Immature natural killer cell (primary cell): ENCODE results near the gene CUL4A. TPM values are rescaled to one million over a fixed set of nuclear protein-coding genes. Genes with fewer than 3 reads are reported as not detected.
A peak's percentile ranks its signal among the peaks of the same experiment; 100 is the strongest.
"Not testable (repeated sequence)": the region's sequence is repeated elsewhere in the genome, so short reads cannot be mapped to it uniquely, and the experiment has no call there.

Experiments
- DNase-seq, 3 donors: peaks; one replicate each; pipeline ENCODE4 v3.0.0; 2022; ENCODE audit warnings: mixed read lengths in 1 of 3
- H3K27ac Mint-ChIP-seq, 6 donors: one replicate each; pipeline ENCODE4 v1.8.0; 2020; ENCODE audit warnings: mixed read lengths in 6 of 6, mild to moderate bottlenecking in 5 of 6, inconsistent platforms in 4 of 6, moderate library complexity in 3 of 6
- H3K27me3 Mint-ChIP-seq, 3 donors: one replicate each; pipeline ENCODE4 v1.8.0; 2020 to 2021; ENCODE audit warnings: low read depth in 3 of 3, mild to moderate bottlenecking in 3 of 3, mixed read lengths in 3 of 3, moderate library complexity in 3 of 3, inconsistent platforms in 1 of 3
- H3K36me3 Mint-ChIP-seq, 3 donors: one replicate each; pipeline ENCODE4 v1.8.0; 2020; ENCODE audit warnings: mixed read lengths in 3 of 3, inconsistent platforms in 2 of 3, mild to moderate bottlenecking in 2 of 3
- H3K4me1 Mint-ChIP-seq, 2 donors: one replicate each; pipeline ENCODE4 v1.8.0; 2020; ENCODE audit warnings: inconsistent platforms in 2 of 2, mild to moderate bottlenecking in 2 of 2, mixed read lengths in 2 of 2, moderate library complexity in 1 of 2
- H3K4me3 Mint-ChIP-seq, 5 donors: one replicate each; pipeline ENCODE4 v1.8.0; 2020; ENCODE audit warnings: mild to moderate bottlenecking in 5 of 5, mixed read lengths in 5 of 5, inconsistent platforms in 3 of 5, moderate library complexity in 3 of 5
- H3K9me3 Mint-ChIP-seq, 6 donors: one replicate each; pipeline ENCODE4 v1.8.0; 2020; ENCODE audit warnings: mild to moderate bottlenecking in 6 of 6, mixed read lengths in 6 of 6, inconsistent platforms in 4 of 6, moderate library complexity in 3 of 6
- polyA plus RNA-seq, 3 donors: library from polyadenylated mRNA; unstranded; fragments of 300-500 nt; fragmentation: Illumina TruSeq; gene quantifications; one replicate each; pipeline ENCODE4 v1.2.3, GENCODE V29; 2021

The CUL4A gene
- 10 to 100 TPM; 27.8 to 56.4 (median 53.3) TPM for polyA plus RNA-seq

GRCh38 chr13:113209336-113209758, at the start of gene CUL4A:
Gene CUL4A (plus strand): TSS chr13:113209613. CDS start chr13:113209628, 15 bp downstream.
- peaks cover 6 to 7% (median 7%) of the 10 kb centered on the region in 3 donors for H3K36me3 Mint-ChIP-seq
- H3K9me3 Mint-ChIP-seq, result no peaks in the 10 kb centered on the region

GRCh38 chr13:113159701-113160100, 49.7 kb upstream of the CUL4A start:
- no peak for DNase-seq
- Mint-ChIP-seq H3K4me1 (peaks cover 13 to 34% of the 10 kb centered on the region in 2 donors), H3K4me3 (peak overlapping the region in 1 of 5 donors; percentile 14), H3K27ac (peak overlapping the region in 1 of 6 donors; percentile 22), H3K9me3 (no peaks in the 10 kb centered on the region), H3K36me3 (no peaks in the 10 kb centered on the region), H3K27me3 (peaks cover 4 to 11% (median 8%) of the 10 kb centered on the region in 3 donors)

More at GRCh38 chr13:113209336-113209758, at the start of gene CUL4A:
- peaks cover 35 to 50% of the 10 kb centered on the region in 2 donors for H3K4me1 Mint-ChIP-seq
- DNase-seq, result peak; percentile 55 to 66 (median 61)
- H3K27me3 Mint-ChIP-seq, result peaks cover 0 to 12% (median 0%) of the 10 kb centered on the region in 3 donors
- peak within 1 kb of the TSS; percentile 72 to 90 (median 84) for H3K27ac Mint-ChIP-seq
- H3K4me3 Mint-ChIP-seq, result peak within 1 kb of the TSS; percentile 80 to 91 (median 85)

GRCh38 chr13:113160983-113161382, 48.4 kb upstream of the CUL4A start:
- DNase-seq, result no peak
- H3K4me3 Mint-ChIP-seq, result peak overlapping the region in 4 of 5 donors; percentile 61 to 78 (median 68)
- peak overlapping the region in 5 of 6 donors; percentile 28 to 80 (median 73) for H3K27ac Mint-ChIP-seq
- peaks cover 1 to 9% (median 2%) of the 10 kb centered on the region in 3 donors for H3K27me3 Mint-ChIP-seq
- H3K9me3 Mint-ChIP-seq, result no peaks in the 10 kb centered on the region
- peaks cover 10 to 34% of the 10 kb centered on the region in 2 donors for H3K4me1 Mint-ChIP-seq
- H3K36me3 Mint-ChIP-seq, result no peaks in the 10 kb centered on the region

- Mint-ChIP-seq H3K27me3 (peaks cover 1 to 9% (median 2%) of the 10 kb centered on the region in 3 donors), H3K36me3 (no peaks in the 10 kb centered on the region), H3K4me1 (peaks cover 14 to 38% of the 10 kb centered on the region in 2 donors), H3K4me3 (peak overlapping the region; percentile 55 to 78 (median 63)), H3K9me3 (no peaks in the 10 kb centered on the region), H3K27ac (peak overlapping the region in 4 of 6 donors; percentile 28 to 80 (median 75))
- DNase-seq, result no peak
These were observed 48.0 kb upstream of the CUL4A start for GRCh38 chr13:113161433-113161832.

GRCh38 chr13:113161975-113162374, 47.4 kb upstream of the CUL4A start:
- H3K36me3 Mint-ChIP-seq, H3K4me3 Mint-ChIP-seq, H3K27me3 Mint-ChIP-seq, H3K9me3 Mint-ChIP-seq, H3K27ac Mint-ChIP-seq, DNase-seq: not testable (repeated sequence)
- H3K4me1 Mint-ChIP-seq, result peaks cover 17 to 41% of the 10 kb centered on the region in 2 donors

GRCh38 chr13:113162783-113163685, 46.4 kb upstream of the CUL4A start:
- Mint-ChIP-seq H3K4me3 (peak overlapping the region in 4 of 5 donors; percentile 38 to 68 (median 64)), H3K9me3 (no peaks in the 10 kb centered on the region), H3K27me3 (peaks cover 1 to 11% (median 2%) of the 10 kb centered on the region in 3 donors), H3K27ac (peak overlapping the region in 4 of 6 donors; percentile 4 to 66 (median 44)), H3K36me3 (peaks cover 0 to 9% (median 7%) of the 10 kb centered on the region in 3 donors), H3K4me1 (peaks cover 21 to 46% of the 10 kb centered on the region in 2 donors)
- DNase-seq, result no peak

- H3K4me3 Mint-ChIP-seq, result peak overlapping the region in 2 of 5 donors; percentile 52 to 58
- DNase-seq, result peak in 1 of 3 donors; percentile 41
These were observed 44.9 kb upstream of the CUL4A start for GRCh38 chr13:113164492-113164891.

GRCh38 chr13:113166266-113166665, 43.1 kb upstream of the CUL4A start:
- Mint-ChIP-seq H3K4me3 (peak overlapping the region in 1 of 5 donors; percentile 33), H3K4me1 (peaks cover 44 to 64% of the 10 kb centered on the region in 2 donors), H3K27me3 (peaks cover 0 to 5% (median 0%) of the 10 kb centered on the region in 3 donors), H3K36me3 (peaks cover 10 to 29% (median 25%) of the 10 kb centered on the region in 3 donors), H3K27ac (peak overlapping the region in 3 of 6 donors; percentile 19 to 58 (median 36)), H3K9me3 (no peaks in the 10 kb centered on the region)
- DNase-seq, result no peak

More at GRCh38 chr13:113164492-113164891, 44.9 kb upstream of the CUL4A start:
- peaks cover 6 to 21% (median 20%) of the 10 kb centered on the region in 3 donors for H3K36me3 Mint-ChIP-seq
- peaks cover 30 to 56% of the 10 kb centered on the region in 2 donors for H3K4me1 Mint-ChIP-seq
- no peaks in the 10 kb centered on the region for H3K9me3 Mint-ChIP-seq
- H3K27ac Mint-ChIP-seq, result peak overlapping the region in 3 of 6 donors; percentile 17 to 66 (median 25)
- peaks cover 0 to 10% (median 1%) of the 10 kb centered on the region in 3 donors for H3K27me3 Mint-ChIP-seq

- peaks cover 0 to 5% (median 0%) of the 10 kb centered on the region in 3 donors for H3K27me3 Mint-ChIP-seq
- no peaks in the 10 kb centered on the region for H3K9me3 Mint-ChIP-seq
- peaks cover 10 to 29% (median 25%) of the 10 kb centered on the region in 3 donors for H3K36me3 Mint-ChIP-seq
- no peak overlapping the region for H3K4me3 Mint-ChIP-seq
- H3K27ac Mint-ChIP-seq, result peak overlapping the region in 2 of 6 donors; percentile 19 to 38
- no peak for DNase-seq
- peaks cover 45 to 66% of the 10 kb centered on the region in 2 donors for H3K4me1 Mint-ChIP-seq
These were observed 42.7 kb upstream of the CUL4A start for GRCh38 chr13:113166681-113167080.

GRCh38 chr13:113167155-113167554, 42.3 kb upstream of the CUL4A start:
- Mint-ChIP-seq H3K36me3 (peaks cover 10 to 29% (median 25%) of the 10 kb centered on the region in 3 donors), H3K9me3 (no peaks in the 10 kb centered on the region), H3K27me3 (peaks cover 0 to 5% (median 0%) of the 10 kb centered on the region in 3 donors), H3K27ac (peak overlapping the region in 1 of 6 donors; percentile 38), H3K4me3 (no peak overlapping the region), H3K4me1 (peaks cover 50 to 70% of the 10 kb centered on the region in 2 donors)
- no peak for DNase-seq

- Mint-ChIP-seq H3K4me1 (peaks cover 53 to 74% of the 10 kb centered on the region in 2 donors), H3K4me3 (no peak overlapping the region), H3K27ac (peak overlapping the region in 1 of 6 donors; percentile 38), H3K27me3 (peaks cover 0 to 5% (median 0%) of the 10 kb centered on the region in 3 donors), H3K9me3 (no peaks in the 10 kb centered on the region), H3K36me3 (peaks cover 10 to 29% (median 25%) of the 10 kb centered on the region in 3 donors)
- no peak for DNase-seq
These were observed 41.8 kb upstream of the CUL4A start for GRCh38 chr13:113167575-113167974.

GRCh38 chr13:113168211-113168610, 41.2 kb upstream of the CUL4A start:
- no peak for DNase-seq
- H3K9me3 Mint-ChIP-seq, result no peaks in the 10 kb centered on the region
- no peak overlapping the region for H3K4me3 Mint-ChIP-seq
- H3K36me3 Mint-ChIP-seq, result peaks cover 10 to 34% (median 25%) of the 10 kb centered on the region in 3 donors
- peak overlapping the region in 1 of 6 donors; percentile 38 for H3K27ac Mint-ChIP-seq
- peaks cover 0 to 5% (median 0%) of the 10 kb centered on the region in 3 donors for H3K27me3 Mint-ChIP-seq
- peaks cover 59 to 75% of the 10 kb centered on the region in 2 donors for H3K4me1 Mint-ChIP-seq
